WTC11 (cell line): ENCODE data around the gene UROC1. TPM values are rescaled to one million over a fixed set of nuclear protein-coding genes. Genes with fewer than 3 reads are reported as not detected.

Experiments used
- ATAC-seq: fragments of 200-7000 bp; cut with Tn5 transposase; 2 replicates; pipeline ENCODE4 v1.10.0; 2021; ENCODE audit warnings: mild to moderate bottlenecking, moderate library complexity
- CTCF ChIA-PET: fragments of 300-600 bp; sonication (Branson Sonifier 250); formaldehyde crosslinking; loops from one replicate; lab custom pipeline; 2021; ENCODE audit warnings: antibody characterized with exemption; lab: Charles Lee
- POLR2A ChIA-PET: fragments of 350-600 bp; sonication (Branson Sonifier 250); formaldehyde crosslinking; loops from one replicate; lab custom pipeline; 2021; ENCODE audit warnings: antibody characterized with exemption; lab: Charles Lee
- DNase-seq: peaks from one replicate; pipeline ENCODE4 v3.0.0; 2021; ENCODE audit warnings: low spot score
- H3K27ac Mint-ChIP-seq: 2 replicates; pipeline ENCODE4 v1.8.0; 2021; ENCODE audit warnings: mixed read lengths
- H3K27me3 Mint-ChIP-seq: 2 replicates; pipeline ENCODE4 v1.8.0; 2021; ENCODE audit warnings: low read depth, mild to moderate bottlenecking, moderate library complexity, mixed read lengths
- H3K36me3 Mint-ChIP-seq: 2 replicates; pipeline ENCODE4 v1.8.0; 2021; ENCODE audit warnings: mixed read lengths
- H3K4me1 Mint-ChIP-seq: 2 replicates; pipeline ENCODE4 v1.8.0; 2022; ENCODE audit warnings: mixed read lengths
- H3K4me3 Mint-ChIP-seq: 2 replicates; pipeline ENCODE4 v1.8.0; 2021; ENCODE audit warnings: mild to moderate bottlenecking, moderate library complexity, mixed read lengths
- H3K9me3 Mint-ChIP-seq: 2 replicates; pipeline ENCODE4 v1.8.0; 2021; ENCODE audit warnings: mixed read lengths
- CBFB ChIP-seq: sonication (generic); formaldehyde crosslinking; IDR thresholded peaks from 2 replicates; pipeline ENCODE4 v1.8.1; 2022; ENCODE audit warnings: mild to moderate bottlenecking, low read depth, missing genetic modification reagents
- E2F4 ChIP-seq: sonication (generic); formaldehyde crosslinking; IDR thresholded peaks from 2 replicates; pipeline ENCODE4 v1.8.1; 2022; ENCODE audit warnings: low read depth, mild to moderate bottlenecking, moderate library complexity, missing genetic modification reagents, borderline replicate concordance
- ELF4 ChIP-seq: sonication (generic); formaldehyde crosslinking; IDR thresholded peaks from 2 replicates; pipeline ENCODE4 v1.8.1; 2022; ENCODE audit warnings: low read depth, mild to moderate bottlenecking, moderate library complexity, missing genetic modification reagents
- ERG ChIP-seq: fragments of 250-450 bp; sonication (Bioruptor Pico); IDR thresholded peaks from 2 replicates; pipeline ENCODE4 v1.8.0; 2021; ENCODE audit warnings: mild to moderate bottlenecking
- ETV6 ChIP-seq: sonication (generic); formaldehyde crosslinking; IDR thresholded peaks from 2 replicates; pipeline ENCODE4 v1.8.1; 2022; ENCODE audit warnings: mild to moderate bottlenecking, missing genetic modification reagents
- FOXJ3 ChIP-seq: sonication (generic); formaldehyde crosslinking; IDR thresholded peaks from 2 replicates; pipeline ENCODE4 v1.9.0; 2021; ENCODE audit warnings: missing genetic modification reagents, mild to moderate bottlenecking, borderline replicate concordance
- FOXP1 ChIP-seq: sonication (generic); formaldehyde crosslinking; IDR thresholded peaks from 2 replicates; pipeline ENCODE4 v1.8.0; 2022; ENCODE audit warnings: missing genetic modification reagents, mild to moderate bottlenecking, moderate library complexity, borderline replicate concordance
- HMGA2 ChIP-seq: fragments of 250-450 bp; sonication (Bioruptor Pico); IDR thresholded peaks from 2 replicates; pipeline ENCODE4 v1.4.0; 2021; ENCODE audit warnings: mild to moderate bottlenecking, moderate library complexity
- HMGXB4 ChIP-seq: sonication (generic); formaldehyde crosslinking; IDR thresholded peaks from 2 replicates; pipeline ENCODE4 v1.8.1; 2023; ENCODE audit warnings: mild to moderate bottlenecking, moderate library complexity, missing genetic modification reagents
- IRF1 ChIP-seq: sonication (generic); formaldehyde crosslinking; IDR thresholded peaks from 2 replicates; pipeline ENCODE4 v1.8.0; 2023; ENCODE audit warnings: missing genetic modification reagents
- KAT7 ChIP-seq: sonication (generic); formaldehyde crosslinking; IDR thresholded peaks from 2 replicates; pipeline ENCODE4 v1.8.1; 2023; ENCODE audit warnings: missing genetic modification reagents, mild to moderate bottlenecking, borderline replicate concordance
- MLX ChIP-seq: sonication (generic); formaldehyde crosslinking; IDR thresholded peaks from 2 replicates; pipeline ENCODE4 v1.8.1; 2023; ENCODE audit warnings: mild to moderate bottlenecking, missing genetic modification reagents, moderate library complexity
- NFATC4 ChIP-seq: fragments of 250-450 bp; sonication (Bioruptor Pico); IDR thresholded peaks from 2 replicates; pipeline ENCODE4 v1.9.0; 2021; ENCODE audit warnings: mild to moderate bottlenecking
- NFE2L1 ChIP-seq: sonication (generic); formaldehyde crosslinking; IDR thresholded peaks from 2 replicates; pipeline ENCODE4 v1.8.1; 2023; ENCODE audit warnings: missing genetic modification reagents
- RELA ChIP-seq: sonication (generic); formaldehyde crosslinking; IDR thresholded peaks from 2 replicates; pipeline ENCODE4 v1.8.1; 2022; ENCODE audit warnings: missing genetic modification reagents, mild to moderate bottlenecking, borderline replicate concordance
- SMAD3 ChIP-seq: sonication (generic); formaldehyde crosslinking; IDR thresholded peaks from 2 replicates; pipeline ENCODE4 v1.8.0; 2022; ENCODE audit warnings: missing genetic modification reagents, mild to moderate bottlenecking, borderline replicate concordance
- ZBTB43 ChIP-seq: sonication (generic); formaldehyde crosslinking; IDR thresholded peaks from 2 replicates; pipeline ENCODE4 v1.8.1; 2023; ENCODE audit warnings: mild to moderate bottlenecking, missing genetic modification reagents
- ZMAT4 ChIP-seq: fragments of 250-450 bp; sonication (Bioruptor Pico); IDR thresholded peaks from 2 replicates; pipeline ENCODE4 v1.9.0; 2021; ENCODE audit warnings: mild to moderate bottlenecking
- ZNF263 ChIP-seq: sonication (generic); formaldehyde crosslinking; IDR thresholded peaks from 2 replicates; pipeline ENCODE4 v1.8.1; 2022; ENCODE audit warnings: low read depth, mild to moderate bottlenecking, moderate library complexity, missing genetic modification reagents
- ZNF416 ChIP-seq: fragments of 250-450 bp; sonication (Bioruptor Pico); IDR thresholded peaks from 2 replicates; pipeline ENCODE4 v1.9.0; 2021; ENCODE audit warnings: mild to moderate bottlenecking, inconsistent platforms
- ZNF423 ChIP-seq: fragments of 250-450 bp; sonication (Bioruptor Pico); IDR thresholded peaks from 2 replicates; pipeline ENCODE4 v2.1.2; 2022; ENCODE audit warnings: mild to moderate bottlenecking, moderate library complexity
- total RNA-seq: library from RNA; stranded (reverse); gene quantifications from 3 replicates; pipeline ENCODE4 v1.2.3, GENCODE V29; 2021

UROC1 gene
- total RNA-seq, 1 experiment from 2014 or later: not detected

- no peak overlapping the region for H3K4me3 Mint-ChIP-seq
- DNase-seq: no peak
- ChIA-PET POLR2A (no interaction called here), CTCF (no interaction called here)
- H3K27me3 Mint-ChIP-seq: peaks cover 23% of the 10 kb centered on the region
- TF ChIP-seq ZBTB43 (CRISPR knock-in tag) (no peak), E2F4 (CRISPR knock-in tag) (no peak), HMGA2 (CRISPR knock-in tag) (no peak), NFE2L1 (CRISPR knock-in tag) (no peak), IRF1 (no peak), SMAD3 (CRISPR knock-in tag) (no peak), ERG (CRISPR knock-in tag) (no peak)
- ATAC-seq: no peak
- peaks cover 19% of the 10 kb centered on the region for H3K4me1 Mint-ChIP-seq
- H3K36me3 Mint-ChIP-seq: no peaks in the 10 kb centered on the region
- no peaks in the 10 kb centered on the region for H3K9me3 Mint-ChIP-seq
- no peak overlapping the region for H3K27ac Mint-ChIP-seq
Measured at GRCh38 chr3:126527006-126527405, 9.4 kb upstream of the UROC1 start.

GRCh38 chr3:126526668-126527005 is 9.1 kb upstream of the UROC1 start:
- no peak overlapping the region for H3K27ac Mint-ChIP-seq
- CTCF ChIA-PET: no interaction called here
- no peak for ATAC-seq
- H3K36me3 Mint-ChIP-seq: no peaks in the 10 kb centered on the region
- no peak for TF ChIP-seq E2F4 (CRISPR knock-in tag)
- TF ChIP-seq SMAD3 (CRISPR knock-in tag): no peak
- TF ChIP-seq, all 79 proteins: peak for 0
- POLR2A ChIA-PET: no interaction called here
- H3K9me3 Mint-ChIP-seq: no peaks in the 10 kb centered on the region
- no peak for DNase-seq
- H3K4me1 Mint-ChIP-seq: peaks cover 19% of the 10 kb centered on the region
- peaks cover 23% of the 10 kb centered on the region for H3K27me3 Mint-ChIP-seq
- no peak overlapping the region for H3K4me3 Mint-ChIP-seq

GRCh38 chr3:126525853-126526667 is 8.5 kb upstream of the UROC1 start:
- Mint-ChIP-seq H3K9me3 (no peaks in the 10 kb centered on the region), H3K4me3 (no peak overlapping the region), H3K4me1 (peaks cover 19% of the 10 kb centered on the region), H3K27ac (no peak overlapping the region), H3K27me3 (peaks cover 23% of the 10 kb centered on the region), H3K36me3 (no peaks in the 10 kb centered on the region)
- ATAC-seq: no peak
- POLR2A ChIA-PET: no interaction called here
- CTCF ChIA-PET: no interaction called here
- no peak for DNase-seq
- TF ChIP-seq ETV6 (CRISPR knock-in tag): no peak
- no peak for TF ChIP-seq ZMAT4 (CRISPR knock-in tag)
- no peak for TF ChIP-seq E2F4 (CRISPR knock-in tag)
- TF ChIP-seq ZNF423 (CRISPR knock-in tag): no peak
- TF ChIP-seq ZNF416 (CRISPR knock-in tag): no peak
- no peak for TF ChIP-seq MLX (CRISPR knock-in tag)
- TF ChIP-seq FOXJ3 (CRISPR knock-in tag): no peak
- TF ChIP-seq ZNF263 (CRISPR knock-in tag): no peak
- no peak for TF ChIP-seq NFATC4 (CRISPR knock-in tag)
- TF ChIP-seq FOXP1 (CRISPR knock-in tag): no peak
- TF ChIP-seq KAT7: no peak
- TF ChIP-seq RELA (CRISPR knock-in tag): no peak
- no peak for TF ChIP-seq HMGXB4 (CRISPR knock-in tag)
- TF ChIP-seq CBFB (CRISPR knock-in tag): no peak
- TF ChIP-seq ELF4 (CRISPR knock-in tag): no peak
- TF ChIP-seq HMGA2 (CRISPR knock-in tag): no peak
